Adrenal gland (tissue), 5 donors: ENCODE results near the gene CALHM4.

Experiments used
- POLR2A ChIP-seq, 2 donors: fragments of 450-650 bp; IDR thresholded peaks; one replicate each; pipeline ENCODE4 v1.6.1; 2017; ENCODE audit warnings: antibody characterized with exemption in 2 of 2, mild to moderate bottlenecking in 2 of 2, moderate library complexity in 1 of 2
- TF ChIP-seq, protein P1 (sequence below), 6 experiments: fragments of 450-650 bp in 4 of 6; fragments of 200-600 bp in 2 of 6; sonication (generic) in 1 of 6; IDR thresholded peaks; 1 replicate in 5 of 6; 2 replicates in 1 of 6; pipeline versions ENCODE4 v1.5.1 to v1.8.0; 2016 to 2021; ENCODE audit warnings: antibody characterized with exemption in 6 of 6, mild to moderate bottlenecking in 2 of 6, moderate library complexity in 1 of 6
- donor health status: DM: no; HTN: no; CAD: no.

- TF ChIP-seq, protein P1, sequence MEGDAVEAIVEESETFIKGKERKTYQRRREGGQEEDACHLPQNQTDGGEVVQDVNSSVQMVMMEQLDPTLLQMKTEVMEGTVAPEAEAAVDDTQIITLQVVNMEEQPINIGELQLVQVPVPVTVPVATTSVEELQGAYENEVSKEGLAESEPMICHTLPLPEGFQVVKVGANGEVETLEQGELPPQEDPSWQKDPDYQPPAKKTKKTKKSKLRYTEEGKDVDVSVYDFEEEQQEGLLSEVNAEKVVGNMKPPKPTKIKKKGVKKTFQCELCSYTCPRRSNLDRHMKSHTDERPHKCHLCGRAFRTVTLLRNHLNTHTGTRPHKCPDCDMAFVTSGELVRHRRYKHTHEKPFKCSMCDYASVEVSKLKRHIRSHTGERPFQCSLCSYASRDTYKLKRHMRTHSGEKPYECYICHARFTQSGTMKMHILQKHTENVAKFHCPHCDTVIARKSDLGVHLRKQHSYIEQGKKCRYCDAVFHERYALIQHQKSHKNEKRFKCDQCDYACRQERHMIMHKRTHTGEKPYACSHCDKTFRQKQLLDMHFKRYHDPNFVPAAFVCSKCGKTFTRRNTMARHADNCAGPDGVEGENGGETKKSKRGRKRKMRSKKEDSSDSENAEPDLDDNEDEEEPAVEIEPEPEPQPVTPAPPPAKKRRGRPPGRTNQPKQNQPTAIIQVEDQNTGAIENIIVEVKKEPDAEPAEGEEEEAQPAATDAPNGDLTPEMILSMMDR (IDR thresholded peaks at IDR 0.05) = no peak
- TF ChIP-seq POLR2A (IDR thresholded peaks at IDR 0.05) = no peak
Observed at GRCh38 chr6:116547358-116547757, 6.2 kb upstream of the CALHM4 start.
